Body of pancreas (tissue), 4 donors: ENCODE results near the gene ZSWIM6. TPM values are rescaled to one million over a fixed set of nuclear protein-coding genes. Genes with fewer than 3 reads are reported as not detected.

Source experiments
- ATAC-seq: fragments of 150-250 bp; one replicate; pipeline ENCODE4 v1.9.1; 2016
- DNase-seq, 4 donors: peaks; one replicate each; pipeline ENCODE4 v3.0.0-alpha.2; 2019
- H3K27ac ChIP-seq, 4 donors: fragments of 200-600 bp; sonication (generic); 1 replicate in 3 of 4; 2 replicates in 1 of 4; pipeline versions ENCODE4 v1.5.1 to v1.6.1; 2016 to 2019; ENCODE audit warnings: mild to moderate bottlenecking in 1 of 4, mixed read lengths in 1 of 4, moderate library complexity in 1 of 4
- H3K27me3 ChIP-seq, 2 donors: fragments of 200-600 bp; sonication (generic); one replicate each; pipeline ENCODE4 v1.6.0; 2016; ENCODE audit warnings: mild to moderate bottlenecking in 1 of 2
- H3K36me3 ChIP-seq, 2 donors: fragments of 200-600 bp; sonication (generic); replicated peaks in 1 of 2; 2 replicates each; pipeline ENCODE4 v1.5.1; 2016; ENCODE audit warnings: low read depth in 2 of 2; ENCODE audit not compliant: insufficient read depth in 1 of 2
- H3K4me1 ChIP-seq: fragments of 200-600 bp; sonication (generic); one replicate; pipeline ENCODE4 v1.6.0; 2016
- H3K4me3 ChIP-seq, 2 donors: fragments of 200-600 bp; sonication (generic); 1 replicate in 1 of 2; 2 replicates in 1 of 2; pipeline ENCODE4 v1.5.1; 2016 to 2019
- H3K9me3 ChIP-seq, 3 donors: fragments of 200-600 bp; sonication (generic); 1 replicate in 2 of 3; 2 replicates in 1 of 3; pipeline ENCODE4 v1.5.1; 2016
- CTCF ChIP-seq, 7 experiments: fragments of 450-650 bp in 4 of 7; fragments of 200-600 bp in 3 of 7; sonication (generic) in 3 of 7; IDR thresholded peaks; one replicate each; pipeline ENCODE4 v1.5.1; 2016 to 2019; ENCODE audit warnings: antibody characterized with exemption in 7 of 7
- POLR2A ChIP-seq, 3 donors: fragments of 450-650 bp; IDR thresholded peaks; one replicate each; pipeline ENCODE4 v1.6.1; 2016; ENCODE audit warnings: antibody characterized with exemption in 3 of 3, mild to moderate bottlenecking in 2 of 3
- WGBS, 2 donors: methylation state at CpG; one replicate each; pipeline ENCODE4 v1.1.5; 2017; 5-methylcytosine and 5-hydroxymethylcytosine counted together
- intact Hi-C: fragments of 100-400 bp; cut with DNase I; formaldehyde crosslinking; loops from one replicate; pipeline ENCODE4 v1.15.1; 2023
- total RNA-seq, 2 donors: library from RNA; depleted of rRNA; stranded (reverse); fragments of >200 nt; gene quantifications; one replicate each; pipeline ENCODE4 v1.1.0, GENCODE V29; 2016

ZSWIM6 gene
- total RNA-seq, 2 donors from 2014 or later: 5.9 to 8.8 TPM

- 81 to 82% methylated on average over 3 of the region's 3 CpGs for WGBS, 2 donors
- no peak overlapping the region for H3K27ac ChIP-seq
- no peak overlapping the region for H3K4me3 ChIP-seq
- no peak for TF ChIP-seq CTCF (IDR thresholded peaks at IDR 0.05)
- TF ChIP-seq POLR2A (IDR thresholded peaks at IDR 0.05): no peak
- no peaks in the 10 kb centered on the region for H3K9me3 ChIP-seq
- no peaks in the 10 kb centered on the region for H3K27me3 ChIP-seq
- no peak for DNase-seq
- ATAC-seq: no peak
- H3K36me3 ChIP-seq: no peaks in the 10 kb centered on the region
- intact Hi-C loops: no loop called here
- H3K4me1 ChIP-seq: peaks cover 31% of the 10 kb centered on the region
Observed at GRCh38 chr5:61287474-61287873, 44.6 kb upstream of the ZSWIM6 start.

GRCh38 chr5:61289241-61289640 lies 42.8 kb upstream of the ZSWIM6 start:
- WGBS, 2 donors: 88 to 89% methylated on average over 2 of the region's 2 CpGs
- DNase-seq (no peak), ATAC-seq (no peak)
- Histone ChIP-seq H3K36me3 (no peaks in the 10 kb centered on the region), H3K27ac (peak overlapping the region in 2 of 4 donors; percentile 21 to 80), H3K9me3 (no peaks in the 10 kb centered on the region), H3K4me1 (peaks cover 49% of the 10 kb centered on the region), H3K4me3 (no peak overlapping the region), H3K27me3 (no peaks in the 10 kb centered on the region)
- intact Hi-C loops: no loop called here
- TF ChIP-seq CTCF (IDR thresholded peaks at IDR 0.05): peak in 1 of 7 experiments; percentile 7
- no peak for TF ChIP-seq POLR2A (IDR thresholded peaks at IDR 0.05)

- Histone ChIP-seq H3K27me3 (no peaks in the 10 kb centered on the region), H3K9me3 (no peaks in the 10 kb centered on the region), H3K27ac (peak overlapping the region in 3 of 4 donors; percentile 21 to 80 (median 78)), H3K4me1 (peaks cover 50% of the 10 kb centered on the region), H3K36me3 (no peaks in the 10 kb centered on the region), H3K4me3 (no peak overlapping the region)
- intact Hi-C loops: no loop called here
- no peak for ATAC-seq
- 61 to 72% methylated on average over 7 of the region's 7 CpGs for WGBS, 2 donors
- DNase-seq: no peak
- TF ChIP-seq CTCF (IDR thresholded peaks at IDR 0.05): no peak
- no peak for TF ChIP-seq POLR2A (IDR thresholded peaks at IDR 0.05)
Observed at GRCh38 chr5:61289669-61290306, 42.3 kb upstream of the ZSWIM6 start.

- ATAC-seq: peak; percentile 83
- 10 to 11% methylated on average over 4 of the region's 4 CpGs for WGBS, 2 donors
- DNase-seq: peak; percentile 73 to 88 (median 82)
- intact Hi-C loops: no loop called here
- Histone ChIP-seq H3K27me3 (no peaks in the 10 kb centered on the region), H3K27ac (peak overlapping the region; percentile 43 to 80 (median 77)), H3K9me3 (no peaks in the 10 kb centered on the region), H3K4me3 (no peak overlapping the region), H3K4me1 (peaks cover 50% of the 10 kb centered on the region), H3K36me3 (no peaks in the 10 kb centered on the region)
- no peak for TF ChIP-seq CTCF (IDR thresholded peaks at IDR 0.05)
- peak in 2 of 3 donors; percentile 49 to 56 for TF ChIP-seq POLR2A (IDR thresholded peaks at IDR 0.05)
Observed at GRCh38 chr5:61290791-61291210, 41.3 kb upstream of the ZSWIM6 start.
